Ovary (tissue), 9 donors: ENCODE data around the gene ETV3. TPM values are rescaled to one million over a fixed set of nuclear protein-coding genes. Genes with fewer than 3 reads are reported as not detected.

Experiments
- DNase-seq, 5 donors: peaks; one replicate each; pipeline ENCODE4 v3.0.0-alpha.2; 2019 to 2020
- H3K27ac ChIP-seq, 2 donors: fragments of 200-600 bp; one replicate each; pipeline versions ENCODE4 v1.5.1 to v1.8.0; 2019 to 2022
- H3K27me3 ChIP-seq: fragments of 200-600 bp; one replicate; pipeline ENCODE4 v1.8.0; 2022
- H3K36me3 ChIP-seq: fragments of 200-600 bp; sonication (generic); one replicate; pipeline ENCODE4 v1.5.1; 2019
- H3K4me1 ChIP-seq: one replicate; pipeline ENCODE4 v1.8.1; 2013; ENCODE audit warnings: mild to moderate bottlenecking, moderate library complexity; ENCODE audit not compliant: insufficient read depth
- H3K4me3 ChIP-seq: fragments of 200-600 bp; sonication (generic); one replicate; pipeline ENCODE4 v1.5.1; 2017
- H3K9me3 ChIP-seq, 2 donors: fragments of 200-600 bp in 1 of 2; sonication (generic) in 1 of 2; one replicate each; pipeline versions ENCODE4 v1.5.1 to v1.8.1; 2013 to 2019; ENCODE audit warnings: mild to moderate bottlenecking in 1 of 2, moderate library complexity in 1 of 2
- EP300 ChIP-seq: sonication (generic); formaldehyde crosslinking; IDR thresholded peaks from one replicate; pipeline ENCODE4 v1.6.1; 2017; ENCODE audit warnings: antibody characterized with exemption
- POLR2A ChIP-seq: fragments of 450-650 bp; IDR thresholded peaks from one replicate; pipeline ENCODE4 v1.6.1; 2017; ENCODE audit warnings: antibody characterized with exemption, mild to moderate bottlenecking, moderate library complexity
- WGBS, 3 donors: extraction: QIAGEN DNeasy Blood & Tissue Kit in 1 of 3; methylation state at CpG; one replicate each; pipeline versions ENCODE4 v1.1.5 to v1.1.7; 2013 to 2017; 5-methylcytosine and 5-hydroxymethylcytosine counted together
- intact Hi-C, 4 donors: fragments of 100-400 bp; cut with DNase I; formaldehyde crosslinking; loops; one replicate each; pipeline versions ENCODE4 v1.11.0 to v1.15.1; 2022 to 2023
- polyA plus RNA-seq, 2 donors: library from polyadenylated mRNA; stranded (reverse); fragments of 200-250 nt in 1 of 2; fragments of 350-450 nt in 1 of 2; fragmentation: Illumina TruSeq in 1 of 2; extraction: RNeasy Lipid Tissue Mini Kit (QIAGEN cat#74804) in 1 of 2; gene quantifications; one replicate each; pipeline ENCODE4 v1.2.3, GENCODE V29; 2013 to 2014
- total RNA-seq, 7 donors: library from RNA; depleted of rRNA in 2 of 7; stranded (reverse); fragments of >200 nt in 2 of 7; fragmentation: NEBNext Ultra II Directional in 3 of 7; extraction: Animal tissue kit (Norgen Biotek cat#: 25700) in 3 of 7; gene quantifications; one replicate each; pipeline versions ENCODE4 v1.1.0 to v1.2.4, GENCODE V29; 2016 to 2023
- TF ChIP-seq, protein P1 (sequence below), 3 donors: fragments of 450-650 bp in 2 of 3; fragments of 200-600 bp in 1 of 3; IDR thresholded peaks; one replicate each; pipeline versions ENCODE4 v1.5.1 to v1.8.0; 2016 to 2022; ENCODE audit warnings: antibody characterized with exemption in 3 of 3, mild to moderate bottlenecking in 1 of 3
- donor health status: DM: no; HTN: no; CAD: no; lungs with moderate emphysema.
- donor health status: DM: no; HTN: no; CAD: no.
- donor health status: Bipolar disorder and iron deficiency.
- donor health status: DM: yes; HTN: yes; CAD: no.
- donor health status: DM: no; HTN: no; CAD: no.
- donor health status: DM: yes; HTN: yes; CAD: no.

The ETV3 gene
- total and polyA plus RNA-seq, 9 donors = 8.0 to 36.4 (median 22.5) TPM

DNA sequence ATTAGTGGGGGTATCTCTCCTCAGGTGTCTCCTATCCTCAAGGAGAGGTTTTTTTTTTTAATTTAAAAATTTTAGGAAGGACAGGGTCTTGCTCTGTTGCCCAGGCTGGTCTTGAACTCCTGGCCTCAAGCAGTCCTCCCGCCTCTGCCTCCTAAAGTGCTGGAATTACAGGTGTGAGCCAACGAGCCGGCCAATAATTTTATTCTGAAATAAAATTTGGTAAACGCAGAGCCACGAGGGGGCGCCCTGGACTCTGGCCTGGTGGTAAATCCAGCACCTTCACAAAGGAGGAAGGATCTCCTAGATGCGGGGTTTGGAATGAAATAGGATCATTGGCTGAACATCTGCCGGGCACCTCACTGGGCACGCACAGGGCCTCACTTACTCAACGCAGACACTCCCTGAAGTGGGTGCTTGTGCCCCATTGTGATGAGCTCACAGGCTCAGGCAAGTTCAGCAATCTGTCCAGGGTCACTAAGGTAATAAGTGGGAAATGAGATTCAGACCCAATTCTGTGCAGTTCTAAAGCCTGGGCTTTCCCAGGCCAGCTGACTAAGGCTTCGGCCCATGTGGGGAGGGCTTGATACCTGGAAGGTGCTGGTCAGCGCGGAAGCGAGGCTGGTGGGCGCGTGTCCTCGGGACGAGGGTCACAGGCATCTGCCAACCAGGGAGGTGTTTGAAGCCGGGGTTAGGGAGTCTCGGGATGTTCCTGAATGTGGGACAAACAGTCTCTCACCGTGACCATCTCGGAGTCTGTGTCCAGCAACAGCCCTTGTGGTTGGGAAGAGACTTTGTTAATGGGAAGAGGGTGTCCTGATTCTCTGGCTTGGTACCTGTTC lies 32.7 kb upstream of the ETV3 start:
- Histone ChIP-seq H3K27ac (no peak overlapping the region), H3K27me3 (no peaks in the 10 kb centered on the region), H3K4me3 (no peak overlapping the region), H3K4me1 (no peaks in the 10 kb centered on the region), H3K9me3 (no peaks in the 10 kb centered on the region), H3K36me3 (no peaks in the 10 kb centered on the region)
- TF ChIP-seq EP300 = no peak
- TF ChIP-seq, protein P1, sequence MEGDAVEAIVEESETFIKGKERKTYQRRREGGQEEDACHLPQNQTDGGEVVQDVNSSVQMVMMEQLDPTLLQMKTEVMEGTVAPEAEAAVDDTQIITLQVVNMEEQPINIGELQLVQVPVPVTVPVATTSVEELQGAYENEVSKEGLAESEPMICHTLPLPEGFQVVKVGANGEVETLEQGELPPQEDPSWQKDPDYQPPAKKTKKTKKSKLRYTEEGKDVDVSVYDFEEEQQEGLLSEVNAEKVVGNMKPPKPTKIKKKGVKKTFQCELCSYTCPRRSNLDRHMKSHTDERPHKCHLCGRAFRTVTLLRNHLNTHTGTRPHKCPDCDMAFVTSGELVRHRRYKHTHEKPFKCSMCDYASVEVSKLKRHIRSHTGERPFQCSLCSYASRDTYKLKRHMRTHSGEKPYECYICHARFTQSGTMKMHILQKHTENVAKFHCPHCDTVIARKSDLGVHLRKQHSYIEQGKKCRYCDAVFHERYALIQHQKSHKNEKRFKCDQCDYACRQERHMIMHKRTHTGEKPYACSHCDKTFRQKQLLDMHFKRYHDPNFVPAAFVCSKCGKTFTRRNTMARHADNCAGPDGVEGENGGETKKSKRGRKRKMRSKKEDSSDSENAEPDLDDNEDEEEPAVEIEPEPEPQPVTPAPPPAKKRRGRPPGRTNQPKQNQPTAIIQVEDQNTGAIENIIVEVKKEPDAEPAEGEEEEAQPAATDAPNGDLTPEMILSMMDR (IDR thresholded peaks at IDR 0.05) = no peak
- no peak for TF ChIP-seq POLR2A
- intact Hi-C loops = no loop called here
- DNase-seq = no peak
- 69 to 81% (median 74%) methylated on average over 22 of the region's 22 CpGs for WGBS, 3 donors

DNA sequence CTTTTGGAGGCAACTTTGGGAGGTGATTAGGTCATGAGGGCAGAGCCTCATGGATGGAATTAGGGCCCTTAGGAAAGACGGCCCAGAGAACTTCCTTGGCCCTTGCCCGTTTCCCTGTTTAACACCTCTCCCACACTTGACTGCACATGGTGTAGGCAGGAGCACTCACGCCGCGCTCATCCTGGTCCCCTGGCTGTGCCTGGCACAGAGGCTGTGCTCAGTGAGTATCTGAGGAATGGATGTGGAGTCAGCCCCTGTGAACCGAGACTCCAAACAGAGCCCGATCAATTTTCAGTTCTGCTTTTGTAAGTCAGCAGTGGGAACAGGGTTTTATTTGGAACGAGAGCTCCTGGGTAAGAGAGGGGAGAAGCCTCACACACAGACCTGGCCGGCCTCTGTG lies 29.8 kb upstream of the ETV3 start:
- Histone ChIP-seq H3K9me3 (no peaks in the 10 kb centered on the region), H3K4me1 (no peaks in the 10 kb centered on the region), H3K27ac (no peak overlapping the region), H3K4me3 (no peak overlapping the region), H3K36me3 (no peaks in the 10 kb centered on the region), H3K27me3 (no peaks in the 10 kb centered on the region)
- TF ChIP-seq POLR2A (no peak), EP300 (no peak)
- TF ChIP-seq, protein P1 (IDR thresholded peaks at IDR 0.05) = no peak
- no peak for DNase-seq
- intact Hi-C loops = loop anchor here in 2 of 4 donors (10.0 kb wide), 2 partner anchors 327 to 957 kb away; a partner anchor contains a TSS
- 82 to 87% (median 82%) methylated on average over 9 of the region's 9 CpGs for WGBS, 3 donors

DNA sequence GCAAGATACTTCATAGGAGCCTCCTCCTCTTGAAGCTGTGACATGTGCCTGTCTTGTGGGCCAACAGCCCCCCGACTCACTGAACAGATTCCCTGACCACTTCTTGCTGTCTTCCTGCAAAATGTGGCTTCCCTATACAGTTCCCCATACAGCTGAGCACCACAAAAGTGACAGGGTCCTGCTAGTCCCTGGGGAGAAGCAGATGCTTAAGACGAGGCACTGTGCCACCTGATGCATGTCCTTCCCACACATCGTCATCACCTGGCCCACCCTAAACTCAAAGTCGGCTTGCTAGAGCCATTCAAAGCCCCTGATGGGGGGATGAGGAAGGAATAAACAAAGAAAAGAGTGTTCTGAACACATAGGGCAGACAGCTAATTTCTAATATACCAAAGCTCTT lies 29.2 kb upstream of the ETV3 start:
- DNase-seq = no peak
- intact Hi-C loops = loop anchor here in 2 of 4 donors (10.0 kb wide), 2 partner anchors 327 to 957 kb away; a partner anchor contains a TSS
- H3K27me3 ChIP-seq = no peaks in the 10 kb centered on the region
- H3K4me1 ChIP-seq = no peaks in the 10 kb centered on the region
- H3K36me3 ChIP-seq = no peaks in the 10 kb centered on the region
- TF ChIP-seq EP300 = no peak
- TF ChIP-seq POLR2A = no peak
- TF ChIP-seq, protein P1 (IDR thresholded peaks at IDR 0.05) = no peak
- no peak overlapping the region for H3K4me3 ChIP-seq
- 71 to 78% (median 77%) methylated on average over 4 of the region's 4 CpGs for WGBS, 3 donors
- no peak overlapping the region for H3K27ac ChIP-seq
- H3K9me3 ChIP-seq = no peaks in the 10 kb centered on the region

DNA sequence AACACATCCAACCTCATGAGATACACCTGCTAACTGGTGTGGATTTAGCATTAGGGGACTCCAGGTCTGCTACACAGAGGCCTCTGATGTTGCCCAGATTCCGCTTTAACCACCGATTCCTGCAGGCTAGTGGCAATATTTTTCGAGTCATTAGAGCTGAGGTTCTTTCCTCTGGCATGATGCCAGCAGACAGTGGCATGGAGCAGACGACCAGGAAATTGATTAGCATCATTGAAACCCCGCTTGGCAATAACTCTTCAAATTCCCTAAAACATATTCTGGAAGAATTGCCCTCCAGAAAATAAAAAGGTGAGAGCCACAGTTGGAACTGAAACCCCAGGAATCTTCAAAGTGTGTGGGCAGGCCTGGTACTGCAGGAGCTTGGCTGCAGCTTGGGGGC lies 28.4 kb upstream of the ETV3 start:
- TF ChIP-seq EP300 = no peak
- TF ChIP-seq, protein P1 (IDR thresholded peaks at IDR 0.05) = no peak
- no peak for TF ChIP-seq POLR2A
- H3K4me1 ChIP-seq = no peaks in the 10 kb centered on the region
- WGBS, 3 donors = 60 to 65% (median 64%) methylated on average over 5 of the region's 5 CpGs
- no peak overlapping the region for H3K4me3 ChIP-seq
- no peak for DNase-seq
- H3K27ac ChIP-seq = no peak overlapping the region
- no peaks in the 10 kb centered on the region for H3K27me3 ChIP-seq
- no peaks in the 10 kb centered on the region for H3K36me3 ChIP-seq
- intact Hi-C loops = loop anchor here in 2 of 4 donors (10.0 kb wide), 2 partner anchors 328 to 958 kb away; a partner anchor contains a TSS
- no peaks in the 10 kb centered on the region for H3K9me3 ChIP-seq
